EH (cell line): ENCODE data around the gene H1-8.

Experiments used
- DNase-seq: peaks from one replicate; pipeline ENCODE4 v3.0.0-alpha.2; 2015; ENCODE audit warnings: low read depth

H1-8 gene

GRCh38 chr3:129573493-129573892, 30.5 kb downstream of the H1-8 start:
- DNase-seq, result no peak

- no peak for DNase-seq
Measured at GRCh38 chr3:129574206-129574605, 31.2 kb downstream of the H1-8 start.

GRCh38 chr3:129575233-129575996, 32.4 kb downstream of the H1-8 start:
- no peak for DNase-seq

- DNase-seq, result no peak
Measured at GRCh38 chr3:129575997-129576384, 33.0 kb downstream of the H1-8 start.

- DNase-seq, result no peak
Measured at GRCh38 chr3:129576514-129577352, 33.8 kb downstream of the H1-8 start.

GRCh38 chr3:129577366-129577765, 34.4 kb downstream of the H1-8 start:
- no peak for DNase-seq

GRCh38 chr3:129577925-129578786, 35.2 kb downstream of the H1-8 start:
- no peak for DNase-seq

- DNase-seq, result no peak
Measured at GRCh38 chr3:129579991-129580390, 37.0 kb downstream of the H1-8 start.

GRCh38 chr3:129581623-129582022, 38.6 kb downstream of the H1-8 start:
- DNase-seq, result no peak

GRCh38 chr3:129582799-129583198, 39.8 kb downstream of the H1-8 start:
- no peak for DNase-seq

GRCh38 chr3:129583289-129583688, 40.3 kb downstream of the H1-8 start:
- DNase-seq, result no peak

- DNase-seq, result no peak
Measured at GRCh38 chr3:129584631-129585030, 41.7 kb downstream of the H1-8 start.

- no peak for DNase-seq
Measured at GRCh38 chr3:129585949-129586657, 43.1 kb downstream of the H1-8 start.

- peak; percentile 79 for DNase-seq
Measured at GRCh38 chr3:129586746-129587430, 43.9 kb downstream of the H1-8 start.

GRCh38 chr3:129587566-129588210, 44.7 kb downstream of the H1-8 start:
- DNase-seq, result peak; percentile 57

GRCh38 chr3:129590215-129590614, 47.2 kb downstream of the H1-8 start:
- no peak for DNase-seq

- DNase-seq, result no peak
Measured at GRCh38 chr3:129591932-129592331, 49.0 kb downstream of the H1-8 start.

- no peak for DNase-seq
Measured at GRCh38 chr3:129592381-129593131, 49.6 kb downstream of the H1-8 start.

GRCh38 chr3:129593230-129593594, 50.2 kb downstream of the H1-8 start:
- DNase-seq, result no peak
